NB4 (cell line): ENCODE measurements around the gene UROS.

Experiments used
- DNase-seq: peaks from one replicate; pipeline ENCODE4 v3.0.0; 2010; ENCODE audit warnings: low read depth
- H3K4me3 ChIP-seq: one replicate; pipeline ENCODE4 v1.5.1; 2011; ENCODE audit warnings: mild to moderate bottlenecking, low read depth, low read length, moderate library complexity
- MYC ChIP-seq: IDR thresholded peaks from 2 replicates; pipeline ENCODE4 v1.6.1; 2011; ENCODE audit warnings: low read depth, low read length
- POLR2A ChIP-seq: IDR thresholded peaks from 2 replicates; pipeline ENCODE4 v1.6.1; 2011; ENCODE audit warnings: mild to moderate bottlenecking; ENCODE audit not compliant: insufficient read length; ENCODE audit errors: extremely low read depth
- TF ChIP-seq, protein P1 (sequence below): IDR thresholded peaks from one replicate; pipeline ENCODE4 v1.5.1; 2012; ENCODE audit warnings: low read depth, low read length
- TF ChIP-seq, protein P2 (sequence below): IDR thresholded peaks from 2 replicates; pipeline ENCODE4 v1.6.1; 2011; ENCODE audit warnings: low read depth, low read length

UROS gene

DNA sequence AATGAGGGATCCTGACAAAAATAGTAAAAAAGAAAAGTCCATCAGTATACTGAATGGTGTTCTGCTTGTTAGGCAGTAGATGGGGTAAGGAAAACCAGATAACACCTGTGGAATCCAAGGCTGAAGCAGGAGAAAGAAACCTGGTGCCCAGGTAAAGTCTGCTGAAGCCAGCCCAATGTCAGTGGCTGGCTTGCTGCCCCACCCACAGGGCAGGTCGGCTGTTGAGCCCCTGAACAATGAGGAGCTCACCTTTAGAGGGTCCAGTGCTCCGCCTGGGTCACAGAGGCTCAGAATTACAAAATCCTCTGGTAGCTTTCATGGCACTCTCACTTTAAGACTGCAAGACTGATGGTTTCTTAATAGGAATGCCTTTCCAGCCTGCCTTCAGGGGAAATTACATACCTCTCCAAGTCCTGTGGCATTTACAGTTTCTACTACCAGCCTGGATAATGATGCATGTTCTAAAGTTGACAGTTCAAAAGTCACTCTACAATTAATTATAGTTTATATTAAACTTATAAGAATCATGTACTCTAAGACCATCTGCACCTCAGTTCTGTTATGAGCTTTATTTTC is 34.2 kb upstream of the UROS start:
- DNase-seq = no peak

DNA sequence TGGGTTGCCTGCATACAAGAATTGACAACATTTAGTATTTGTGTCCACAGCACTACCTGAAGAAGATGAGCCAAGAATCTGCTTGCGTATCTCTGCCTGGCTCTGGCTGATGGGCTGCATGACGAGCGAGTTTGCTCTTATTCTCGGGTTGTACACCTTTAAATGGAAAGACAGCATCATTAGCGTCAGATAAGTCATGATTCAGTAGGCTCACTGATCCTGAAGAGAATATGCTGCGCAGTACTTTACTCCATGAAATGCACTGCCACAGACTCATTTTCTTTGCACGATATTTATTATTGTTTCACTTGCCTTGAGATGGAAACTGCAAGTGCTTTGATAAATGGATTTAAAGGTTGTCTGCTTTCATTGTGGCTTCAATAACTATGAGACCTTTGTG is 29.4 kb upstream of the UROS start:
- TF ChIP-seq, protein P1, sequence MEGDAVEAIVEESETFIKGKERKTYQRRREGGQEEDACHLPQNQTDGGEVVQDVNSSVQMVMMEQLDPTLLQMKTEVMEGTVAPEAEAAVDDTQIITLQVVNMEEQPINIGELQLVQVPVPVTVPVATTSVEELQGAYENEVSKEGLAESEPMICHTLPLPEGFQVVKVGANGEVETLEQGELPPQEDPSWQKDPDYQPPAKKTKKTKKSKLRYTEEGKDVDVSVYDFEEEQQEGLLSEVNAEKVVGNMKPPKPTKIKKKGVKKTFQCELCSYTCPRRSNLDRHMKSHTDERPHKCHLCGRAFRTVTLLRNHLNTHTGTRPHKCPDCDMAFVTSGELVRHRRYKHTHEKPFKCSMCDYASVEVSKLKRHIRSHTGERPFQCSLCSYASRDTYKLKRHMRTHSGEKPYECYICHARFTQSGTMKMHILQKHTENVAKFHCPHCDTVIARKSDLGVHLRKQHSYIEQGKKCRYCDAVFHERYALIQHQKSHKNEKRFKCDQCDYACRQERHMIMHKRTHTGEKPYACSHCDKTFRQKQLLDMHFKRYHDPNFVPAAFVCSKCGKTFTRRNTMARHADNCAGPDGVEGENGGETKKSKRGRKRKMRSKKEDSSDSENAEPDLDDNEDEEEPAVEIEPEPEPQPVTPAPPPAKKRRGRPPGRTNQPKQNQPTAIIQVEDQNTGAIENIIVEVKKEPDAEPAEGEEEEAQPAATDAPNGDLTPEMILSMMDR = no peak
- TF ChIP-seq POLR2A (no peak), MYC (no peak)
- TF ChIP-seq, protein P2, sequence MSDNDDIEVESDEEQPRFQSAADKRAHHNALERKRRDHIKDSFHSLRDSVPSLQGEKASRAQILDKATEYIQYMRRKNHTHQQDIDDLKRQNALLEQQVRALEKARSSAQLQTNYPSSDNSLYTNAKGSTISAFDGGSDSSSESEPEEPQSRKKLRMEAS = no peak
- no peak overlapping the region for H3K4me3 ChIP-seq
- no peak for DNase-seq

More for the DNA sequence above, 34.2 kb upstream of the UROS start:
- H3K4me3 ChIP-seq = no peak overlapping the region
- TF ChIP-seq, protein P1 = no peak
- TF ChIP-seq POLR2A = no peak
- TF ChIP-seq, protein P2 = no peak
- TF ChIP-seq MYC = no peak

DNA sequence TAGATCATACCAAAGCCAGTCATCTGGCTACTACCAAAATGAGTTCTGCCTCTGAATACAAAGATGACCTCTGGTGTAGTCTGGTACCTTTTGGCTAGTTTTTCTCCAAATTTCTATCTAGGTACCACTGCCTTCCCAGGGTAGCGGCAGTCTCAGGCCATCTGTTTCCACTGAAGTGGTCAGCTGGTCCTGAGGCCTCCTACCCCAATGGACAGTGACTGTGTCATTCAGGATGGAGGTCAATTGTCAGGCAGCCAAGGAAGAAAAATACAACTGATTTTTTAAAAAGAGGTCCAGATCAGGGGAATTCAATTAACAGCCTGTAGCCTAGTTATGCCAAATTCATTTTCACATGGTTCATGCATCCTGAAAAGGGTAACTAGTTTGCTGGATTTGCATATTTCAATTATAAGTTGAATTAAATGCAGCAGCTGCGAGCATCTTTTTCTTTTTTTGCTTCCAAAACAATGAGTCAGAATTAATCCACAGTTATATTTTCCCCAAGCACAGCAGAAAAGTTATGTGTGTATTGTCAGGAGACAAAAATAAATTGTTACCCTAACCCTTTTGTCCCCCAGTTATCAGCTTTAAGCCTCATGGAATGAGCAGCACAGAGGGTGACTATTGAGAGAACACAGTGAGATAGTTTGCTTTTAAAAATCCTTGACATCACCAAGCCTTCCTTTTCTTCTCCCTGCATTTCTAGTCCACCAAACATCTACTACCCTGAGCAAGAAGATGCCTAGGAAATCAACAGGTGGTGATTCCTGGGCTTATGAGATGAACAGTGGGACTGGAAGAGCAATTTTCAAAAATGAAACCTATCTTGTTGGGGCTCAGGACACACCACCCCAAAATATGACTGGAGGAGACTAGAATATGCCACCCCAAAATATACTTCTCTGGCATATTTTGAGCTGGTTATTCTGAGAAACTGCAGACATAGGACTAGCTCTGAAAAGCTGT is 28.0 kb upstream of the UROS start:
- TF ChIP-seq, protein P1 = no peak
- TF ChIP-seq, protein P2 = no peak
- no peak for TF ChIP-seq POLR2A
- TF ChIP-seq MYC = no peak
- H3K4me3 ChIP-seq = no peak overlapping the region
- no peak for DNase-seq

DNA sequence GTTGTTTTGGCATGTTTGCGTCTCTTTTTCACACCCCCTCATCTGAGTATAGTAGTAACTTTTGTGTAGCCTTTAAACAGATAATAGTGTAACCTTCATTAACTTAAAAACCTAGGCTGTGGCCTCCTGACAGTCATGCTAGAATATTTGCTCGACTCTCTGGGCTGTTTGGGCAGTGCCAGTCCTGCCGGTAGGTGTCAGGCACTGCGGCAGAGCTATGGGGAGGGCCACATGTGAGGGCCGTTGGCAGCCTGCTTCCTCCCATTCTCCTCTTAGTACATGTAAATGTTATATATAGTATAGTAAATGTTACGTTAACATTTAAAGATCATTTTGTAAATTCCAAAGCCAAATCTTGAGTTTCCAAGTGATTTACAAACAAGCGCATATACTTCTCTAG is 26.4 kb upstream of the UROS start:
- H3K4me3 ChIP-seq = no peak overlapping the region
- no peak for DNase-seq
- no peak for TF ChIP-seq MYC
- TF ChIP-seq, protein P2 = no peak
- TF ChIP-seq, protein P1 = no peak
- no peak for TF ChIP-seq POLR2A

DNA sequence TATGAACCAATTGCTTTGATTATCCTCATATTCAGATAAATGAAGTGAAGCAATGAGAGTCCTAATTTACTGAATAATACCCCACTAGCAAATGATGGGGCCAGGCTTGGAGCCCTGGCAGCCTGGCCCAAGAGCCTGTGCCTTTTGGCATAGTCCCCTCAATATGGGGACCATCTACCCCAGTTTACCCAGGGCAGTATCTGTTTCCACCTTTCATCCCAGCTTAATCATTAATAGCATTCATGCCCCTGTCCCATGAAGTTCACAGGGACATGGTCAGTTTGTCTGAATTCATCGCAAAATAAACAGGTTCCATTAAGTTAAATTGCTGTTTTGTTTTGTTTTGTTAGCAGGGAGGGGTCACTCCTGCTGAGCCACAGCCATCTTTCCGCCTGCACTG is 25.8 kb upstream of the UROS start:
- DNase-seq = no peak
- H3K4me3 ChIP-seq = no peak overlapping the region
- TF ChIP-seq, protein P1 = no peak
- TF ChIP-seq, protein P2 = no peak
- TF ChIP-seq MYC = no peak
- no peak for TF ChIP-seq POLR2A
